ENCODE measurements around the gene KIF5A. TPM values are rescaled to one million over a fixed set of nuclear protein-coding genes. Genes with fewer than 3 reads are reported as not detected.

KIF5A gene
- total RNA-seq, 1 experiment from 2014 or later, result 3.0 TPM

DNA sequence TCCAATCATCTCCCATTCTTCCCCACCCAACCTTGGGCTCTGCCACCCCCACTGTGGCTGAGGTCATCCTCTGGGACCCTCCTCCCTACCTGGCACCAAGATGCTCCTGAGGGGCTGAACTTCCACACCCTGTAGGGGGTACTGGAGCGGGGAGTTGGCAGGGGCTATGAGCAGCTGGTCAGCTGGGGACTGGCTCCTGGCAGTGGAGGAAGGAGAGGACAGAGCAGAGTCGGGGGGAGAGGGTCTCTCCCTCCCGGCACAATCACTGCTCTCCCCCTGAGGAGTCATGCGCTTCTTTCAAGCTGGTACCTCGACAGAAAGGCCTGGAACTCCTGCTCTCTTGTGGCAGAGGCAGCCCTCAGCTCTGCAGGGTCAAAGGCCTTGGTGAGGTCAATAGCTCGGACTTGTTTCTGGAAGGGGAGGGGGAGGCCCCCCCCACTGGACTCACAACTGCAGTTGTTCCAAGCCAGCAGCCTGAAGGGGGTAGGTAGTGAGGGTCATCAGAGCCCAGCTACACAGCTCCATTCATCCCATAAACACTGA lies 81.1 kb downstream of the KIF5A start:
- no TSS peak for BruUV-seq (replicated peaks)
- Histone ChIP-seq H3K4me3 (ENCODE audit: low read depth in 2 of 2, low read length in 2 of 2) (no peak overlapping the region), H3K4me1 (ENCODE audit: control insufficient read depth, insufficient read depth, low read length) (peaks cover 8% of the 10 kb centered on the region), H3K9me3 (ENCODE audit: control insufficient read depth, insufficient read depth, low read depth, low read length) (no peaks in the 10 kb centered on the region), H3K27ac (ENCODE audit: low read length) (no peak overlapping the region), H3K27me3 (ENCODE audit: control insufficient read depth, insufficient read depth, low read length) (no peaks in the 10 kb centered on the region), H3K36me3 (ENCODE audit: control insufficient read depth, insufficient read depth, low read length) (no peaks in the 10 kb centered on the region; the same call in 1 of the 2 replicates)
- no peak for ATAC-seq
- DNase-seq (ENCODE audit: low read depth, low spot score), result no peak
- ChIA-PET POLR2A (no interaction called here), CTCF (interaction anchor here (1.0 kb wide), 1 partner anchor 48 kb away, joined by 9 read pairs; no protein-coding TSS in a partner anchor)
- intact Hi-C loops (cut with micrococcal nuclease; ENCODE audit: unreplicated experiment), result no loop called here
- in situ Hi-C loops (cut with HindIII; ENCODE audit: low pct_unique_long_range_greater_than_20kb, low sequenced_read_pairs), result no loop called here
- TF ChIP-seq SIN3A (IDR thresholded peaks at IDR 0.05; ENCODE audit: borderline replicate concordance, insufficient read depth, low read depth, low read length), result no peak

DNA sequence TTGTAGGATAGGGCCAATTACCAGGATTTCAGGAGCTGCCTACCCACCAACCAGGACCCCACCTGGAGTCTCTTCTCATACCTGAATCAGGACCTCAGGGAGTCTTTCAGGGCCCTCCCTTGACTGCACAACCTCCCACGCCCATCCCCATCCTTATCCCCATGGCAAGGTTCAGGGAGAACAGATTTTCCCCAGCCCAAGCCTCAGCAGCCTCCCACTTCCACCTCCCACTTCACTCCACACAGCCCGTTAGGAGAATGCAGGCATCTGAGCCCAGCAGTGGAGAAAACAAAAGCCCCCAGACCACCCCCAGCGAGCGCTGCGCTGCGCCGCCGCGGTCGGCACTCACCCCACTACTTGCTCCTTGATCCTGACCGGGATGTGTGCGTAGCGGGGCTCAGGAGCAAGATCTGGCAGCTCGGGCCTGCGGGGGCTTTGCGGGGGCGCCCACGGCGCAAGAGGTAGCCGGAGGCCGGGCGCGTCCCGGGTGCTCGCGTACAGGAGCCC lies 81.8 kb downstream of the KIF5A start:
- BruUV-seq (replicated peaks), result no TSS peak
- Histone ChIP-seq H3K36me3 (ENCODE audit: control insufficient read depth, insufficient read depth, low read length) (no peaks in the 10 kb centered on the region; the same call in 1 of the 2 replicates), H3K9me3 (ENCODE audit: control insufficient read depth, insufficient read depth, low read depth, low read length) (no peaks in the 10 kb centered on the region), H3K4me1 (ENCODE audit: control insufficient read depth, insufficient read depth, low read length) (peaks cover 8% of the 10 kb centered on the region), H3K27me3 (ENCODE audit: control insufficient read depth, insufficient read depth, low read length) (no peaks in the 10 kb centered on the region), H3K4me3 (ENCODE audit: low read depth in 2 of 2, low read length in 2 of 2) (peak overlapping the region; percentile 67 to 71), H3K27ac (ENCODE audit: low read length) (peak overlapping the region; percentile 71)
- POLR2A ChIA-PET, result no interaction called here
- no peak for ATAC-seq
- intact Hi-C loops (cut with micrococcal nuclease; ENCODE audit: unreplicated experiment) (no loop called here), in situ Hi-C loops (cut with HindIII; ENCODE audit: low pct_unique_long_range_greater_than_20kb, low sequenced_read_pairs) (no loop called here)
- no peak for TF ChIP-seq POLR2AphosphoS5 (IDR thresholded peaks at IDR 0.05; ENCODE audit: low read depth, low read length)
- CTCF ChIA-PET, result interaction anchor here (1.0 kb wide), 1 partner anchor 48 kb away, joined by 9 read pairs; no protein-coding TSS in a partner anchor
- no peak for DNase-seq (ENCODE audit: low read depth, low spot score)

DNA sequence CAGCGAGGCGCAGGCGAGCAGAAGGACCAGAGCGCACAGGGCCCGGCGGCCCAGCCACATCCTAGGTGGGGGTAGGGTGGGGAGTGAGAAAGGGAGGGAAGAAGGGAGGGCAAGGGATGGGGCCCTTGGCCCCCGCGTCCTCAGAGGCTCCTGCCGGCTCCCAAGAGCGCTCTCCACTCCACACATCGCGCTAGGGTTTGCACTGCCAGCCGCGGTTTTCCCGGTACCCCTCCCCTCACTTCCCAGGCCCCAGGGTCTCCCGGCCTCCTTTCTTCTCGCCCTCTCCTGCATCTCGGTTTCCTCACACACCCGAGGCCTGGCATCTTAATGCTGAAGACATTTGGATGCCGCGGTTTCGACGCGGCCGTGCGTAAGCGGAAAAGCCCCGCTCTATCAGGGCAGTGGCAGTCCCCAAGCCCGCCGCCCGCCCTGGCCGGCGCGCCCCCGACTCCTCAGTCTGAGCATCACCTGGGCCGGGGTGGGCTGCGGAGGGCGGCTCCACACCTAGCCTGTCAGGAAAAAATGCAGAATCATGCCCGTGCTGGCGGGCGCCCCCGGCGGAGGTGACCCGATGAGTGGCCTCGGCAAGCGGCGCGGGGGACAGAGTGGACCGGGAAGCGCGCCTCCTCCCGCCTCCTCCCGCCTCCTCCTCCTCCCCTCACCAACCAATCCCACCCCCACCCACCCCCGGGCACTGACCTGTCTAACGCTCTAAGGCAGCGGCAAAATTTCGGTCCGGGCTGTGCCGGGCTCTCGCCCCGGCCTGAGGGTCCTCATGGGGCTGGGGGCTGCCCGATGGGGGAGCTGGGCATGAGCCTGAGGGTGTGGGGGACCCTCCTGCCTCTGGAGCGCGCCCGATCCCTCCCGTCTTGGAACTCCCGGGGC lies 82.5 kb downstream of the KIF5A start:
- TF ChIP-seq TCF7L2 (IDR thresholded peaks at IDR 0.05; ENCODE audit: low read depth, low read length), result no peak
- TF ChIP-seq, protein P1, sequence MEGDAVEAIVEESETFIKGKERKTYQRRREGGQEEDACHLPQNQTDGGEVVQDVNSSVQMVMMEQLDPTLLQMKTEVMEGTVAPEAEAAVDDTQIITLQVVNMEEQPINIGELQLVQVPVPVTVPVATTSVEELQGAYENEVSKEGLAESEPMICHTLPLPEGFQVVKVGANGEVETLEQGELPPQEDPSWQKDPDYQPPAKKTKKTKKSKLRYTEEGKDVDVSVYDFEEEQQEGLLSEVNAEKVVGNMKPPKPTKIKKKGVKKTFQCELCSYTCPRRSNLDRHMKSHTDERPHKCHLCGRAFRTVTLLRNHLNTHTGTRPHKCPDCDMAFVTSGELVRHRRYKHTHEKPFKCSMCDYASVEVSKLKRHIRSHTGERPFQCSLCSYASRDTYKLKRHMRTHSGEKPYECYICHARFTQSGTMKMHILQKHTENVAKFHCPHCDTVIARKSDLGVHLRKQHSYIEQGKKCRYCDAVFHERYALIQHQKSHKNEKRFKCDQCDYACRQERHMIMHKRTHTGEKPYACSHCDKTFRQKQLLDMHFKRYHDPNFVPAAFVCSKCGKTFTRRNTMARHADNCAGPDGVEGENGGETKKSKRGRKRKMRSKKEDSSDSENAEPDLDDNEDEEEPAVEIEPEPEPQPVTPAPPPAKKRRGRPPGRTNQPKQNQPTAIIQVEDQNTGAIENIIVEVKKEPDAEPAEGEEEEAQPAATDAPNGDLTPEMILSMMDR (IDR thresholded peaks at IDR 0.05), result no peak
- no peak for TF ChIP-seq SIN3A (IDR thresholded peaks at IDR 0.05; ENCODE audit: borderline replicate concordance, insufficient read depth, low read depth, low read length)
- Histone ChIP-seq H3K4me1 (ENCODE audit: control insufficient read depth, insufficient read depth, low read length) (peaks cover 8% of the 10 kb centered on the region), H3K36me3 (ENCODE audit: control insufficient read depth, insufficient read depth, low read length) (no peaks in the 10 kb centered on the region; the same call in 1 of the 2 replicates), H3K4me3 (ENCODE audit: low read depth in 2 of 2, low read length in 2 of 2) (peak overlapping the region; percentile 67 to 71), H3K9me3 (ENCODE audit: control insufficient read depth, insufficient read depth, low read depth, low read length) (no peaks in the 10 kb centered on the region), H3K27ac (ENCODE audit: low read length) (peak overlapping the region; percentile 79), H3K27me3 (ENCODE audit: control insufficient read depth, insufficient read depth, low read length) (no peaks in the 10 kb centered on the region)
- DNase-seq (ENCODE audit: low read depth, low spot score), result no peak
- ATAC-seq, result peak; percentile 69
- intact Hi-C loops (cut with micrococcal nuclease; ENCODE audit: unreplicated experiment) (no loop called here), in situ Hi-C loops (cut with HindIII; ENCODE audit: low pct_unique_long_range_greater_than_20kb, low sequenced_read_pairs) (no loop called here)
- no TSS peak for BruUV-seq (replicated peaks)
- CTCF ChIA-PET, result interaction anchor here (0.6 to 1.4 kb wide), 3 partner anchors 29 to 94 kb away, joined by 3 to 9 read pairs (median 3); no protein-coding TSS in a partner anchor
- POLR2A ChIA-PET, result no interaction called here
